MCF 10A (cell line): ENCODE results near the gene PSMB1. TPM values are rescaled to one million over a fixed set of nuclear protein-coding genes. Genes with fewer than 3 reads are reported as not detected.
"Not testable (repeated sequence)": the region's sequence is repeated elsewhere in the genome, so short reads cannot be mapped to it uniquely, and the experiment has no call there.

ENCODE experiments used
- BruUV-seq: library from RNA; stranded (reverse); fragments of 400-500 nt; replicated peaks from 2 replicates; lab custom pipeline; 2021; lab: Mats Ljungman, UMichigan
- CTCF ChIA-PET: fragments of 300-600 bp; sonication (Branson Sonifier 250); formaldehyde crosslinking; extraction: SDS; loops from one replicate; lab custom pipeline; 2021; ENCODE audit warnings: antibody characterized with exemption, inconsistent platforms; lab: Yijun Ruan, JAX
- POLR2A ChIA-PET: fragments of 300-600, 350-650 bp; sonication (Branson Sonifier 250); formaldehyde crosslinking; extraction: SDS; loops from one replicate; lab custom pipeline; 2020; ENCODE audit warnings: antibody characterized with exemption, inconsistent platforms; lab: Yijun Ruan, JAX
- DNase-seq: peaks from one replicate; pipeline ENCODE4 v3.0.0-alpha.2; 2018; ENCODE audit not compliant: unreplicated experiment
- H3K27ac Mint-ChIP-seq: one replicate; pipeline ENCODE4 v1.8.0; 2022; ENCODE audit warnings: mild to moderate bottlenecking, low read depth, mixed read lengths; ENCODE audit not compliant: unreplicated experiment
- H3K27me3 Mint-ChIP-seq: one replicate; pipeline ENCODE4 v1.8.0; 2022; ENCODE audit warnings: mixed read lengths; ENCODE audit not compliant: insufficient read depth, unreplicated experiment
- H3K36me3 Mint-ChIP-seq: one replicate; pipeline ENCODE4 v1.8.0; 2022; ENCODE audit warnings: mild to moderate bottlenecking, moderate library complexity, mixed read lengths; ENCODE audit not compliant: insufficient read depth, unreplicated experiment
- H3K4me1 Mint-ChIP-seq: one replicate; pipeline ENCODE4 v1.8.0; 2022; ENCODE audit warnings: mixed read lengths; ENCODE audit not compliant: insufficient read depth, unreplicated experiment
- H3K4me3 Mint-ChIP-seq: one replicate; pipeline ENCODE4 v1.8.0; 2022; ENCODE audit warnings: mild to moderate bottlenecking, moderate library complexity, mixed read lengths; ENCODE audit not compliant: unreplicated experiment
- H3K9me3 Mint-ChIP-seq: one replicate; pipeline ENCODE4 v1.8.0; 2022; ENCODE audit warnings: mixed read lengths; ENCODE audit not compliant: unreplicated experiment
- CTCF ChIP-seq: fragments of 200-600 bp; IDR thresholded peaks from one replicate; pipeline ENCODE4 v1.8.0; 2022; ENCODE audit warnings: antibody characterized with exemption, mild to moderate bottlenecking; ENCODE audit not compliant: unreplicated experiment
- intact Hi-C: fragments of 100-400 bp; cut with micrococcal nuclease; formaldehyde crosslinking; loops from 2 replicates; pipeline ENCODE4 v1.14.1; 2022
- total RNA-seq: library from RNA; stranded (reverse); gene quantifications from 2 replicates; pipeline ENCODE4 v1.2.3, GENCODE V29; 2022

Gene PSMB1
- total RNA-seq, 1 experiment from 2014 or later: 161 TPM

GRCh38 chr6:170505306-170505705, 47.8 kb downstream of the PSMB1 start:
- no TSS peak for BruUV-seq
- no peak overlapping the region for H3K4me3 Mint-ChIP-seq
- peaks cover 41% of the 10 kb centered on the region for H3K27me3 Mint-ChIP-seq
- no peaks in the 10 kb centered on the region for H3K36me3 Mint-ChIP-seq
- no peak for DNase-seq
- peaks cover 30% of the 10 kb centered on the region for H3K9me3 Mint-ChIP-seq
- TF ChIP-seq CTCF: no peak
- no peak overlapping the region for H3K27ac Mint-ChIP-seq
- H3K4me1 Mint-ChIP-seq: no peaks in the 10 kb centered on the region
- ChIA-PET POLR2A (interaction anchor here (0.6 kb wide), 1 partner anchor 9 kb away, joined by 3 read pairs; no protein-coding TSS in a partner anchor), CTCF (no interaction called here)
- intact Hi-C loops: no loop called here

GRCh38 chr6:170504479-170504878, 48.6 kb downstream of the PSMB1 start:
- ChIA-PET POLR2A (no interaction called here), CTCF (interaction anchor here (0.8 kb wide), 1 partner anchor 12 kb away, joined by 6 read pairs; no protein-coding TSS in a partner anchor)
- DNase-seq: no peak
- no peak for TF ChIP-seq CTCF
- peaks cover 30% of the 10 kb centered on the region for H3K9me3 Mint-ChIP-seq
- H3K27ac Mint-ChIP-seq: no peak overlapping the region
- intact Hi-C loops: no loop called here
- peaks cover 45% of the 10 kb centered on the region for H3K27me3 Mint-ChIP-seq
- no peak overlapping the region for H3K4me3 Mint-ChIP-seq
- no peaks in the 10 kb centered on the region for H3K36me3 Mint-ChIP-seq
- H3K4me1 Mint-ChIP-seq: no peaks in the 10 kb centered on the region
- BruUV-seq: no TSS peak

DNA sequence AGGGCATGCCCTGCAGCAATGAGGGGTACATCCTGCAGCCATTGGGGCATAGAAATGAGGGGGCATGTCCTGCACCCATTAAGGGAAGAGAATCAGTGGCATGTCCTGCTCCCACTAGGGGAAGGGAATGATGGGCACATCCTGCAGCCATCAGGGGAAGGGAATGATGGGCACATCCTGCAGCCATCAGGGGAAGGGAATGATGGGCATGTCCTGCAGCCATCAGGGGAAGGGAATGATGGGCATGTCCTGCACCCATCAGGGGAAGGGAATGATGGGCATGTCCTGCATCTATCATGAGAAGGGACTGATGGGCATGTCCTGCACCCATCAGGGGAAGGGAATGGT, 49.7 kb downstream of the PSMB1 start:
- ChIA-PET POLR2A (no interaction called here), CTCF (no interaction called here)
- Mint-ChIP-seq H3K27ac (no peak overlapping the region), H3K27me3 (peaks cover 45% of the 10 kb centered on the region), H3K4me1 (no peaks in the 10 kb centered on the region), H3K36me3 (no peaks in the 10 kb centered on the region), H3K4me3 (no peak overlapping the region), H3K9me3 (peaks cover 30% of the 10 kb centered on the region)
- no peak for TF ChIP-seq CTCF
- no TSS peak for BruUV-seq
- intact Hi-C loops: no loop called here
- no peak for DNase-seq

- H3K27me3 Mint-ChIP-seq: peaks cover 45% of the 10 kb centered on the region
- intact Hi-C loops, BruUV-seq, H3K4me1 Mint-ChIP-seq, DNase-seq, H3K4me3 Mint-ChIP-seq, POLR2A ChIA-PET, H3K27ac Mint-ChIP-seq, CTCF ChIA-PET, H3K36me3 Mint-ChIP-seq: not testable (repeated sequence)
- H3K9me3 Mint-ChIP-seq: peaks cover 30% of the 10 kb centered on the region
Measured at GRCh38 chr6:170502733-170503413, 50.2 kb downstream of the PSMB1 start.

GRCh38 chr6:170502268-170502667, 50.8 kb downstream of the PSMB1 start:
- CTCF ChIA-PET, H3K4me3 Mint-ChIP-seq, H3K36me3 Mint-ChIP-seq, POLR2A ChIA-PET, H3K27ac Mint-ChIP-seq, BruUV-seq, DNase-seq, H3K4me1 Mint-ChIP-seq, intact Hi-C loops: not testable (repeated sequence)
- H3K9me3 Mint-ChIP-seq: peaks cover 30% of the 10 kb centered on the region
- H3K27me3 Mint-ChIP-seq: peaks cover 49% of the 10 kb centered on the region
